T-helper 1 cell treated with Interleukin-12 subunit alpha and Interleukin-12 subunit beta and Interleukin-4 antibody, amounts not matched to agents 30 ng/mL and 1 ng/mL, for 36 hours (primary cell): Measurements from ENCODE around the gene COL4A2. TPM values are rescaled to one million over a fixed set of nuclear protein-coding genes. Genes with fewer than 3 reads are reported as not detected.
"Not testable (repeated sequence)": the region's sequence is repeated elsewhere in the genome, so short reads cannot be mapped to it uniquely, and the experiment has no call there.

Source experiments
- intact Hi-C: fragments of 100-400 bp; cut with micrococcal nuclease; formaldehyde crosslinking; loops from one replicate; pipeline ENCODE4 v1.15.1; 2024
- total RNA-seq: library from RNA; stranded (reverse); gene quantifications from 2 replicates; pipeline ENCODE4 v1.2.3, GENCODE V29; 2022

COL4A2 gene
- total RNA-seq, 1 donor from 2014 or later = 0.37 TPM

DNA sequence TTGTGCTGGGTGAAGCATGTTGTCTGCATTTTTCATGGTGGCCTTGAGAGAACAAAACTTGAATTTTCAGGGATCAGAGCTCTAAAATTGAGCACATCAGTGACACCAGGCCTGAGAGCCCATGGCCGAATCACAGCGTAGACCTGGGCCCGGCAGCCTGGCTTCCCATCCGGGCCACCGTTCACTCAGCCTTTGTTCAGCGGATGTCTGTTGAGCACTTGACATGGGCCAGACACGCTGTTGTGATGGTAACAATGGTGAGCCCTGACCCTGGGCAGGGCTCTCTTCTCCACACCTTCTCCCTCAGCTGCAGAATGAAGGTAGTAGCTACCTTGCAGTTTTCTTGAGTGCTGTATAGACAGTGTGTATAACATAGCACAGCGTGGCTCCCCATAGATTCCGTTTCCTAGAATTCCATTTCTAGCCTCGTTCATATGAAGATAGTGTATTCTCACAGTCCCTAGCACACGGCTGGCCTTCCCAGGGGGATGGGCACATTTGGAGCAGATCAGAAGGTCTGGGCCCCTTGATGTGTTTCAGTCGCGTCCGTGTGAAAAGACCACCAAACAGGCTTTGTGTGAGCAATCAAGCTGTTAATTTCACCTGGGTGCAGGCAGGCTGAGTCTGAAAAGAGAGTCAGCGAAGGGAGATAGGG, 179.1 kb downstream of the COL4A2 start:
- intact Hi-C loops = no loop called here

- intact Hi-C loops = not testable (repeated sequence)
These were observed 179.8 kb downstream of the COL4A2 start for GRCh38 chr13:110486880-110487279.

DNA sequence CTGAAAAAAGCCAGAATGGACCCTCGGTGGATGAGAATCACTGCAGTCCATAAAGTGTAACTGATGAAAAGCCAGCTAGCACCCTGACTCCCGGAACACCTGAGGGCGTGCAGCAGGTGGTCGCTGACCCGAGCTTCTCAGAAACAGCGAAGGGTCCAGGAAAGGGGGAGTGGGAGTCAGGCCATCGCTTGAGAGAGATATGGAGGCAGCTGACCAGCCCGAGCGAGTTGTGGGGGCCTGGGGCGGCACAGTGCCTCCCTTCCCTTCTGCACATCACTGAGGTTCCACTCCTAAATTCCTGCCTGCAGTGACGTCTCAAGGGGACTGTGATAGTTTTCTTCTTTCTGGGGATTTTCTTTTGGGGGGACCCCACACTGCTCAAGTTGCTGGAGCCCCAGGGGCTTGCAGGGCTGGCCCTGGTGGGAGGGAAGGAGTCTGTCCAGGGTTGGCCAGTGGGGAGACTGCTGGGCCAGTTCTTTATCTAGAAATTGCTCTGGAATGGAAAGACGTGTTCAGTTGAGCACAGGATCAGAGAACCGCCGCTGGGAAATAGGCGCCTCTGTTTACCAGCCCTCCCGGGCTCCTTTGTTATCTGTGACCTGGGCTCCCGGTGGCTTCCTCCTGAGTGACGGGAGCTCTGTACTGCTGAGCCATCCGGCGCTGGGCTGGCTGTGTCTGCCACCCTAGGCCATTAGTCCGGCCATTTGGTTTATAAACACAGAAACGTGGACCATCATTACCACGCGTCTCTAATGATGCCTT, 183.1 kb downstream of the COL4A2 start:
- intact Hi-C loops = no loop called here

GRCh38 chr13:110491869-110492678, 185.0 kb downstream of the COL4A2 start:
- intact Hi-C loops = no loop called here

- intact Hi-C loops = no loop called here
These were observed 185.9 kb downstream of the COL4A2 start for GRCh38 chr13:110492679-110493593.

GRCh38 chr13:110493613-110494012, 186.5 kb downstream of the COL4A2 start:
- intact Hi-C loops = no loop called here

DNA sequence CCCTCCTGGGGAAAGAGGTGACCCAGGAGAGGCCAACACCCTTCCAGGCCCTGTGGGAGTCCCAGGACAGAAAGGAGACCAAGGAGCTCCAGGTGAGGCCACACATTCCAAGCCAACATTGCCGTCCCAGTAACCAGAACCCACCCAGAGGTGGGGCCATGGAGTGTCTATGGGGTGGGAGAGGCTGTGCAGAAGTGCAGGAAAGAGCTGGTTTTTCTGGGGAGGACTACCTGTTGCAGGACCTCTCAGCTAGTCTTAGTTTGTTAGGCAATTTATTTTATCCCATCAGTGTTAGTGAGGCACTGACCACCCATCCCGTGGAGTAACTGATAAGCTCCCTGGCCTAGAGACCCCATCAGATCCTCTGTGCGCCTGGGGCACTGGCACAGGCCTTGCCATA, 188.3 kb downstream of the COL4A2 start:
- intact Hi-C loops = no loop called here

- intact Hi-C loops = no loop called here
These were observed 188.8 kb downstream of the COL4A2 start for GRCh38 chr13:110495881-110496280.

- intact Hi-C loops = no loop called here
These were observed 189.2 kb downstream of the COL4A2 start for GRCh38 chr13:110496281-110496680.

DNA sequence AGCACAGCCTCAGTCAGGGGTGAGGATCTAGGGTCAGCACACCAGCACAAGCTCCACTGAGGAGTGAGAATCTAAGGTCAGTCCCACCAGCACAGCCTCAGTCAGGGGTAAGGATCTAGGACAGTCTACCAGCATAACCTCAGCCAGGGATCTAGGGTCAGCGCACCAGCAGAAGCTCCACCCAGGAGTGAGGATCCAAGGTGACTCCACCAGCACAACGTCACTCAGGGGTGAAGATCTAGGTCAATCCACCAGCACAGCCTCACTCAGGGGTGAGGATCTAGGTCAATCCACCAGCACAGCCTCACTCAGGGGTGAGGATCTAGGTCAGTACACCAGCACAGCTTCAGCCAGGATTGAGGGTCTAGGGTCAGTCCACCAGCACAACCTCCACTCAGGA, 189.9 kb downstream of the COL4A2 start:
- intact Hi-C loops = no loop called here

DNA sequence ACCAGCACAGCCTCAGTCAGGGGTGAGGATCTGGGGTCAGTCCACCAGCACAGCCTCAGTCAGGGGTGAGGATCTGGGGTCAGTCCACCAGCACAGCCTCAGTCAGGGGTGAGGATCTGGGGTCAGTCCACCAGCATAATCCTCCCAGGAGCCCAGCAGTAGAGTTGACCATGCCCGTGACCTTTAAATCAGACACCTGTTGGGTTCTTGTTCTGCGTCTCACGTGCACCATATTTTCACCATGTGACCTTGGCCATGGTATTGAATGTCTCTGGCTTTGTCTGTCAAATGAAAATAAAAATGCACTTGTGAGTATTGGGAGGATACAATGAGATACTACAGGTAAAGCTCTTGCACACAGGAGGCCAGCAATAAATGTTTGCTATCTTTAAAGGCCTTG, 190.8 kb downstream of the COL4A2 start:
- intact Hi-C loops = not testable (repeated sequence)

DNA sequence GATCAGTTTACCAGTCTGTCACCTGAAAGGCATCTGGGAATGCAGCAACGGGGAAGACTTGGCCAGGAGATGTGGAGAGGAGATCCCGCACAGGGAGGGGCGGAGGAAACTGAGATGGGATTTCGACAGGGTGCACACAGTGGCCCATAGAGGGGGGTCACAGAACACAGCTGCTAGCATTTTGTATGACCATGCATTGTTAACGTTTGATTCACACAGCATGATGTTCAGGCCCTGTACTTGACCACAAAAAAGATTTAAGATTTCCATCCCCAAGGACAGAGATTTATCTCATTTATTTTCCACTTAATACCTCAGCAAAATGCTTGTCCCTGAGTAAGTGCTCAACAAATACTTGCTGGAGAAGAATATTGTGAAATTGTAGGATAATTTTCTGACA, 191.2 kb downstream of the COL4A2 start:
- intact Hi-C loops = no loop called here

- intact Hi-C loops = no loop called here
These were observed 191.7 kb downstream of the COL4A2 start for GRCh38 chr13:110498765-110499164.

DNA sequence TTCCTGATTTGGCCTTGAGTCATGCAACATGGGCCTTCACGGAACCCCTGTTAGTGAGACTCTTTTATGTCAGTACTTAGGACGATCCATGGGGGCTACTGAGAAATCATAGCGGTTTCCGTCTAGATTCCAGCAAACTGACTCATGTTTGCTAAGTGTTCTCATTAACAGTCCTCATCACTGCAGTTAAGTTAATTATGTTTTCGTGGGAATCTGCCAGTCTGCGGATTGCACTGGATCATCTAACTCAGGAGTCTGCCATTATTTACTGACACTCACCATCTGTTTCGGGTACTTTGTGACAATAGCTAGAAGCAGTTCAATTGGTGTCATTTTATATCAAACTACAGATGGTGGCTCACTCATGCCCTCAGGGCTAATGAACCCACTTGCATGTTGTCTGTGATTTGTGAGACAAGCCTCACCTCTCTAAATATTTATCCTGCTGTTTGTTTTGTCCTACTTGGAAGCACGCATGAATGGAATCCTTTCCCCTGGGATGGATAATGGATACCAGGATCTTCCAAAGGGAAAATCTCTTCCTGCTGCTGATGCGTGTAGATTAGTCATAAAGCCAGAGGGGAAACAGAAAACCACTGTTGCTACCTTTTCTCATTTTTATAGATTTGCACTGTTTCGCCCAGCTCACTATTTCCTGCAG, 192.7 kb downstream of the COL4A2 start:
- intact Hi-C loops = no loop called here

- intact Hi-C loops = no loop called here
These were observed 193.3 kb downstream of the COL4A2 start for GRCh38 chr13:110500341-110500740.

GRCh38 chr13:110501188-110501587, 194.1 kb downstream of the COL4A2 start:
- intact Hi-C loops = no loop called here

DNA sequence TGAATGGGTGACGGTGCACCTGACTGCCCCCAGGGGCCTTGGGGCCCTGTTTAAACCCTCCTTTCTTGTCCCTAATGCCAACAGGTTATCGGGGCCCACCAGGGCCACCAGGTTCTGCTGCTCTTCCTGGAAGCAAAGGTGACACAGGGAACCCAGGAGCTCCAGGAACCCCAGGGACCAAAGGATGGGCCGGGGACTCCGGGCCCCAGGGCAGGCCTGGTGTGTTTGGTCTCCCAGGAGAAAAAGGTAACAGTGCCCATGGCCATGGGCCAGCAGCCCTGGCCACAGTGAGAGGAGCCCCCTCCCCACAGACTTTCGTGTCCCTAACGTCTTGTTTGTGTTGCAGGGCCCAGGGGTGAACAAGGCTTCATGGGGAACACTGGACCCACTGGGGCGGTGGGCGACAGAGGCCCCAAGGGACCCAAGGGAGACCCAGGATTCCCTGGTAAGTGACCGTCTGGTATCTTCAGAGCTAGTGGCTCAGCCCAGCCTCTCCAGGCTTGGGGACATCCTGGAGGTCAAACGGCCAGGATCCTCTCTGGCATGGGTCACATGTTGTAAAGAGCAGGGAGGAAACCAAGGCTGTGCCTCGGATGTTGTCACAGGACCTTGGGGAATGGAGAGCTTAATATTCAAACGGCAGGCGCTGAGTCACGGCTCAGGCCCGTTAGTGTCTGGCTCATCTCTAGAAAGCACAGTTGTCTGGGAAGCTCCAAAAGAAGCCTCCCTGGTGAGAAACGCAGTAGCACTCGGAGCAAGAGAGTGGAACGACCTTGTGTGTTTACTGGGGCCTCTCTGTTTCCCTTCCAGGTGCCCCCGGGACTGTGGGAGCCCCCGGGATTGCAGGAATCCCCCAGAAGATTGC, 196.2 kb downstream of the COL4A2 start:
- intact Hi-C loops = no loop called here

DNA sequence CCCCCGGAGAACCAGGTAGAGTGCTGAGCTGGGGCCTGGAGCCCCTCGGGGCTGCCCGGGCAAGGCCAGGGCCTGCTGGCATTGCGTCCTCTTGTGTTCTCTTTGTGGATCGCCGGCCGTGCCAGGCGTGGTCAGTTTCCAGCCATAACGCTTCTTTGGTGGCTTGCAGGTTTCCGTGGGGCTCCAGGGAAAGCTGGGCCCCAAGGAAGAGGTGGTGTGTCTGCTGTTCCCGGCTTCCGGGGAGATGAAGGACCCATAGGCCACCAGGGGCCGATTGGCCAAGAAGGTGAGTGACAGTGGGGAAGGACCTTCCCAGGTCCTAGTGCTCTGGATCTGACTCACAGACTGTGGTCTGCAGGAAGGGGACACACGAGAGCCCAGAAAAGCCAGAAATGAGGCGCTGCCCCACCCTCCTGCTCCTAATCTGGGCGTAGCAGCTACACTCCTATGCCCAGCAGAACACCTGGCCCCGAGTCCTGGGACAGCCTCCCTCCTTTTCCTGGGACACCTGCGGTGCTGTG, 197.0 kb downstream of the COL4A2 start:
- intact Hi-C loops = no loop called here

DNA sequence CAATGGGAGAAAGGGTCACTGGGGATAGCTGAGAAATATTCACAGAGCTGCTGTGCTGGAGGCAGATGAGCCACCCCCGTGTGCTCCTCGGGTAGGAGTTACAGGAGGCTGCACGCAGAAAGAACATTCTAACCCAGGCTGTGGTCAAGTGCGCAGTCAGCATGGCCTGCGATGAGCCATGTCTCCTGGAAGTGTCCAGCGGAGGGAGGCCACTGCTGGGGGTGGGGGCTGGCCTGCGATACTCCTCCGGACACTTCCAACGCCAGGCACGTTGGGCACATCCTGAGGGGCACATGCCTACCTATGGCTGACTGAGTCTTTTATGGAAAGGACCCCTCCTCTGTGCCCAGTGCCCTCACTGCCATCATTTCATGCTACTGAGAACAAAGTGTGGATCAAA, 198.5 kb downstream of the COL4A2 start:
- intact Hi-C loops = no loop called here
